GM19351 (cell line): Measurements from ENCODE around the gene STARD13.

ENCODE experiments used
- ATAC-seq: cut with Tn5 transposase; IDR thresholded peaks from one replicate; pipeline ENCODE4 v1.9.1; 2021; ENCODE audit warnings: mild to moderate bottlenecking, moderate library complexity; ENCODE audit not compliant: unreplicated experiment

The STARD13 gene

GRCh38 chr13:33277946-33278345 lies 7.6 kb downstream of the STARD13 start:
- no peak for ATAC-seq

GRCh38 chr13:33277037-33277740 lies 8.4 kb downstream of the STARD13 start:
- ATAC-seq, result no peak

- ATAC-seq, result no peak
Observed at GRCh38 chr13:33276570-33276969, 9.0 kb downstream of the STARD13 start.

- ATAC-seq, result no peak
Observed at GRCh38 chr13:33275916-33276315, 9.6 kb downstream of the STARD13 start.

GRCh38 chr13:33274264-33274663 lies 11.3 kb downstream of the STARD13 start:
- ATAC-seq, result no peak

- ATAC-seq, result no peak
Observed at GRCh38 chr13:33272531-33273124, 12.9 kb downstream of the STARD13 start.

GRCh38 chr13:33271759-33272158 lies 13.8 kb downstream of the STARD13 start:
- no peak for ATAC-seq

- no peak for ATAC-seq
Observed at GRCh38 chr13:33270895-33271538, 14.5 kb downstream of the STARD13 start.

- no peak for ATAC-seq
Observed at GRCh38 chr13:33265607-33266006, 19.9 kb downstream of the STARD13 start.

- no peak for ATAC-seq
Observed at GRCh38 chr13:33265133-33265532, 20.4 kb downstream of the STARD13 start.

- no peak for ATAC-seq
Observed at GRCh38 chr13:33264620-33264978, 21.0 kb downstream of the STARD13 start.

- ATAC-seq, result no peak
Observed at GRCh38 chr13:33263976-33264619, 21.5 kb downstream of the STARD13 start.

- ATAC-seq, result no peak
Observed at GRCh38 chr13:33263484-33263883, 22.1 kb downstream of the STARD13 start.

GRCh38 chr13:33262997-33263396 lies 22.6 kb downstream of the STARD13 start:
- ATAC-seq, result no peak

- no peak for ATAC-seq
Observed at GRCh38 chr13:33262594-33262993, 23.0 kb downstream of the STARD13 start.

- ATAC-seq, result no peak
Observed at GRCh38 chr13:33262062-33262487, 23.5 kb downstream of the STARD13 start.

GRCh38 chr13:33261387-33262061 lies 24.0 kb downstream of the STARD13 start:
- no peak for ATAC-seq

- no peak for ATAC-seq
Observed at GRCh38 chr13:33260168-33261098, 25.1 kb downstream of the STARD13 start.

GRCh38 chr13:33259296-33259695 lies 26.3 kb downstream of the STARD13 start:
- no peak for ATAC-seq

- ATAC-seq, result no peak
Observed at GRCh38 chr13:33258808-33259193, 26.8 kb downstream of the STARD13 start.
